22Rv1 (cell line): ENCODE data around the gene SORT1.

Experiments used
- ZFX ChIP-seq: fragments of 450-650 bp; IDR thresholded peaks from 2 replicates; pipeline ENCODE4 v1.6.1; 2017; ENCODE audit warnings: antibody characterized with exemption, borderline replicate concordance
- TF ChIP-seq, protein P1 (sequence below): fragments of 450-650 bp; IDR thresholded peaks from 2 replicates; pipeline ENCODE4 v1.5.1; 2017; ENCODE audit warnings: mild to moderate bottlenecking

DNA sequence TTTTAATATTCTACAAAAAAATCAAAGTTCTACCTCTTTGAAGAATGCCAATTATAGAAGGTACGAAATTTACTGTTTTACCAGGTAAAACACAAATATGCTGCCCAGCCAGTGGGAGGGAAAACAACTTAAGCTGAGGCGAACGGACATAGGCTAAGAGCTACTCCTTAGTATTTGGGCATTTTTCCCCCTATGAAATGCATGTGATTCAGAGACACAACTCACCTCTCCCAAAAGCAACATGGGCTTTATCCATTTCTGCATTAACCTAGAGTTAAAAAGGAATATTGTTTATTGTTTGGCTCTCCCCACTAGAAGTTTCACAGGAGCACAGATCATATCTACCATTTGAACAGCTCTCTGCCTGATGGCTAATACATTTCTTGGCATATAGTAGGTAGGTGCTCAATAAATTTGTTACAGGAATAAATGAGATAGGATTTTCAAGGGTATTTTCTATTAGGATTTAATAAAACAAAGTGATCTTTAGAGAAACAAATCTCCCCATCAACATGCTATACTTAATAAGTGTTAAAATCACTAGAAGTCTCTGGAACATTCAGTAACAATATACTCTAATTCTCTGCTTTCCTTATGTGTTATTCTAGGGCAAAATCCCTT is 2.4 kb upstream of the SORT1 start:
- TF ChIP-seq, protein P1, sequence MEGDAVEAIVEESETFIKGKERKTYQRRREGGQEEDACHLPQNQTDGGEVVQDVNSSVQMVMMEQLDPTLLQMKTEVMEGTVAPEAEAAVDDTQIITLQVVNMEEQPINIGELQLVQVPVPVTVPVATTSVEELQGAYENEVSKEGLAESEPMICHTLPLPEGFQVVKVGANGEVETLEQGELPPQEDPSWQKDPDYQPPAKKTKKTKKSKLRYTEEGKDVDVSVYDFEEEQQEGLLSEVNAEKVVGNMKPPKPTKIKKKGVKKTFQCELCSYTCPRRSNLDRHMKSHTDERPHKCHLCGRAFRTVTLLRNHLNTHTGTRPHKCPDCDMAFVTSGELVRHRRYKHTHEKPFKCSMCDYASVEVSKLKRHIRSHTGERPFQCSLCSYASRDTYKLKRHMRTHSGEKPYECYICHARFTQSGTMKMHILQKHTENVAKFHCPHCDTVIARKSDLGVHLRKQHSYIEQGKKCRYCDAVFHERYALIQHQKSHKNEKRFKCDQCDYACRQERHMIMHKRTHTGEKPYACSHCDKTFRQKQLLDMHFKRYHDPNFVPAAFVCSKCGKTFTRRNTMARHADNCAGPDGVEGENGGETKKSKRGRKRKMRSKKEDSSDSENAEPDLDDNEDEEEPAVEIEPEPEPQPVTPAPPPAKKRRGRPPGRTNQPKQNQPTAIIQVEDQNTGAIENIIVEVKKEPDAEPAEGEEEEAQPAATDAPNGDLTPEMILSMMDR: no peak
- TF ChIP-seq ZFX: no peak
